ENCODE data around the gene DUT. TPM values are rescaled to one million over a fixed set of nuclear protein-coding genes. Genes with fewer than 3 reads are reported as not detected.
A peak's percentile ranks its signal among the peaks of the same experiment; 100 is the strongest.

The DUT gene
- total and polyA plus RNA-seq, 10 donors = 72.6 to 145 (median 85.9) TPM

DNA sequence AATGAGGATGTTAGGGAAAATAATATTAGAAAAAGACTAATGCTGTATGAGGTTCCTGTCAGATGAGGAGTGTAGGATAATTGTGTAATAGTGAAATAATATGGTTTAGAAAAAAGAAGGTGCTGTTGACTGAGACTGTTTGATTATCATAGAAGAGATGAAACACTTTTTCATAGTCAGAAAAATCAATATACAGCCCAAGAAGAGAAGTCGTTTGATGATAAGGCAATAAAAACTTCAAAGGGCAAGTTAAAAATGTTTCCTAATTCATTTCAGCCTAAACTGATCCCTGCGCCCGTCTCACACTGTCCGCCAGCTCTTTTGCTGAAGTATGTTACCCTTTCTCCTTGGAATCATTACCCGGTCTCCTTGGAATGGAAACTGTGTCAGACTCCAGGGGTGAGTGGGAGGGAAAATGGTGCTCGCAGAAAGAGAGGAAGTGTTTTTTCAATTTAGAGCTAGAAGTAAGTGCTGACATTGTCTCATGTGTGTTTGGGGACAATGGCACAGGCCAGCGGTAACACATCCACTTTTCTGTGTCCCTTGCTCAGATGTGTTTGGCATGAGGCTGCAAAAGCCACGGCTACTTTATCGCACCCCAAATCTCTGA lies 23.6 kb downstream of the DUT start:
- H3K4me1 ChIP-seq = peaks cover 0 to 20% (median 14%) of the 10 kb centered on the region in 6 donors
- H3K27ac ChIP-seq = no peak overlapping the region
- 63 to 83% (median 76%) methylated on average over 9 of the region's 9 CpGs for whole genome bisulfite sequencing, 5 donors
- no peak overlapping the region for H3K4me3 ChIP-seq
- no peak for DNase-seq
- no peaks in the 10 kb centered on the region for H3K9me3 ChIP-seq
- no peaks in the 10 kb centered on the region for H3K27me3 ChIP-seq (replicated peaks in 1 of 7)
- H3K36me3 ChIP-seq = no peaks in the 10 kb centered on the region
- intact Hi-C loops (cut with DNase I; ENCODE audit: low total_unique reads) = loop anchor here (5.0 to 10.0 kb wide), 2 partner anchors 448 to 1160 kb away; no protein-coding TSS in a partner anchor
- TF ChIP-seq, protein P1, sequence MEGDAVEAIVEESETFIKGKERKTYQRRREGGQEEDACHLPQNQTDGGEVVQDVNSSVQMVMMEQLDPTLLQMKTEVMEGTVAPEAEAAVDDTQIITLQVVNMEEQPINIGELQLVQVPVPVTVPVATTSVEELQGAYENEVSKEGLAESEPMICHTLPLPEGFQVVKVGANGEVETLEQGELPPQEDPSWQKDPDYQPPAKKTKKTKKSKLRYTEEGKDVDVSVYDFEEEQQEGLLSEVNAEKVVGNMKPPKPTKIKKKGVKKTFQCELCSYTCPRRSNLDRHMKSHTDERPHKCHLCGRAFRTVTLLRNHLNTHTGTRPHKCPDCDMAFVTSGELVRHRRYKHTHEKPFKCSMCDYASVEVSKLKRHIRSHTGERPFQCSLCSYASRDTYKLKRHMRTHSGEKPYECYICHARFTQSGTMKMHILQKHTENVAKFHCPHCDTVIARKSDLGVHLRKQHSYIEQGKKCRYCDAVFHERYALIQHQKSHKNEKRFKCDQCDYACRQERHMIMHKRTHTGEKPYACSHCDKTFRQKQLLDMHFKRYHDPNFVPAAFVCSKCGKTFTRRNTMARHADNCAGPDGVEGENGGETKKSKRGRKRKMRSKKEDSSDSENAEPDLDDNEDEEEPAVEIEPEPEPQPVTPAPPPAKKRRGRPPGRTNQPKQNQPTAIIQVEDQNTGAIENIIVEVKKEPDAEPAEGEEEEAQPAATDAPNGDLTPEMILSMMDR (IDR thresholded peaks at IDR 0.05 in 8 of 11, conservative IDR thresholded peaks at IDR 0.05 in 3 of 11) = no peak
- TF ChIP-seq POLR2AphosphoS5 (IDR thresholded peaks at IDR 0.05) = no peak
- no peak for TF ChIP-seq POLR2A (IDR thresholded peaks at IDR 0.05)

DNA sequence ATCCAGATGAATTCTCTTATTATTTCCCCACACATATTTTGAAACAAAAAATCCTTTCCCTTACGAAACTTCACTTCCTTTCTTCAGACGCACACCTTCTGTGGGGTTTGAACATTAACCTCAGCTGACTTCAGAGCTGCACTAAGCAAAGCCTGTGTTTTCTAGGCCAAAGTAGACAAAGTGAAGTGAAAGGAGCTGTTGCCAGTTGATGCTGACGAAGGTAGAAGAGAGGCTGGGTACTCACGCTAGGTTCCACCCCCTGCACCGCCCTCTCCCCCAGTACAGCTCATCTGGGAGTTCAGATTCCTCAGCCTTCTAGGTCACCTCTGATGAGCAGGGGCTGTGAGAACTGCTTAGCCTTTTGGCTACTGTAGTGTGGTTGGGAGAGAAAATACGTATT lies 24.1 kb downstream of the DUT start:
- no peak overlapping the region for H3K4me3 ChIP-seq
- H3K9me3 ChIP-seq = no peaks in the 10 kb centered on the region
- DNase-seq = no peak
- H3K27me3 ChIP-seq (replicated peaks in 1 of 7) = no peaks in the 10 kb centered on the region
- TF ChIP-seq POLR2AphosphoS5 (IDR thresholded peaks at IDR 0.05) = no peak
- TF ChIP-seq, protein P1 (IDR thresholded peaks at IDR 0.05 in 8 of 11, conservative IDR thresholded peaks at IDR 0.05 in 3 of 11) = no peak
- TF ChIP-seq POLR2A (IDR thresholded peaks at IDR 0.05) = no peak
- H3K36me3 ChIP-seq = no peaks in the 10 kb centered on the region
- peaks cover 0 to 20% (median 14%) of the 10 kb centered on the region in 6 donors for H3K4me1 ChIP-seq
- H3K27ac ChIP-seq = no peak overlapping the region
- intact Hi-C loops (cut with DNase I; ENCODE audit: low total_unique reads) = loop anchor here (5.0 to 10.0 kb wide), 2 partner anchors 447 to 1161 kb away; no protein-coding TSS in a partner anchor
- WGBS, 5 donors = 56 to 75% (median 61%) methylated on average over 5 to 6 of the region's 6 CpGs

DNA sequence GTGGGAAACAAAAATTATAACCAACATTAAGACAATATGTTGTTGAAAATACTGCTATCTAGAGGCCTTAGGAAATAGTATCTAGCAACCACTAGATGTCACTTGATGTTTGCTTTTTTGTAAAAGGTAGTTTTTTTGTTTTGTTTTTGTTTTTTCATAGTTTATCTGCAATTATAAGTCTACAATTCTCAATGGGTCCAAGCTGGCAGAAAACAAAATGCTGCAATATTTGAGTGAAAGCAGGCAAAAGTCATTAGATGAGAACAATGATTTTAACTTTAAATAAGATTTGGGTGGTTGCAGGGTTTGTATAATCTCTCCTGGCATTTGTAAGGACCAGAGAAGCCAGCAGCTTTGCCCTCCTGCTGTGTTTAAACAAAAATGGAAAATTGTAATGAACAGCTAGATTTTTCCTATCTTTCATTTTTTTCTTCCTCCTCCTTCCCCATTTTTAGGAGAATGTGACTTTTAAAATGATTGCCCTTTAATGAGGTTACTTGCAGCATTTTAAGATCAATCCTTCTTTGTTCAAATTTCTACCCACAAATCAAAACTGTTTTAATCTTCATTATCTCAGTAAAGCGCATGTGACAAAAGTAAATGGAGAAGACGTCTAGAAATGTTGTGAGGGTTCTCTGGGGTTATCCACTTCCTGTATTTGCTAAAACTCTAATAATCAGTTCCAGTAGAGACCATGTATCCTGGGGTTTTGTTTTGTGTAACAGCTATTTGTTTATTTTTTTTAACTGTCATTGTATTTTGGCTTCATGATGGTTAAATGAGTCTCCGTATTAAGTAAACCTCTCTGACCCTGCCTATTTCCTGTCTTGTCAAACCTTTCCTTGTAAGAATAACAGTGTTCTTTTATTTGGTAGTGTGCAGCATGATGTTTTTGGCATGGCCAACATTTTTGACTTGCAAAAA lies 27.3 kb downstream of the DUT start:
- DNase-seq = no peak
- Histone ChIP-seq H3K4me1 (peaks cover 0 to 15% (median 9%) of the 10 kb centered on the region in 6 donors), H3K36me3 (no peaks in the 10 kb centered on the region), H3K27ac (no peak overlapping the region), H3K4me3 (no peak overlapping the region), H3K9me3 (no peaks in the 10 kb centered on the region), H3K27me3 (replicated peaks in 1 of 7) (no peaks in the 10 kb centered on the region)
- intact Hi-C loops (cut with DNase I; ENCODE audit: low total_unique reads) = loop anchor here (5.0 to 10.0 kb wide), 2 partner anchors 444 to 1164 kb away; no protein-coding TSS in a partner anchor
- TF ChIP-seq POLR2A (IDR thresholded peaks at IDR 0.05) = no peak
- TF ChIP-seq POLR2AphosphoS5 (IDR thresholded peaks at IDR 0.05) = no peak
- TF ChIP-seq, protein P1 (IDR thresholded peaks at IDR 0.05 in 8 of 11, conservative IDR thresholded peaks at IDR 0.05 in 3 of 11) = peak in 10 of 11 experiments; percentile 8 to 60 (median 44)
- 12 to 28% (median 15%) methylated on average over 3 of the region's 3 CpGs for WGBS, 5 donors

DNA sequence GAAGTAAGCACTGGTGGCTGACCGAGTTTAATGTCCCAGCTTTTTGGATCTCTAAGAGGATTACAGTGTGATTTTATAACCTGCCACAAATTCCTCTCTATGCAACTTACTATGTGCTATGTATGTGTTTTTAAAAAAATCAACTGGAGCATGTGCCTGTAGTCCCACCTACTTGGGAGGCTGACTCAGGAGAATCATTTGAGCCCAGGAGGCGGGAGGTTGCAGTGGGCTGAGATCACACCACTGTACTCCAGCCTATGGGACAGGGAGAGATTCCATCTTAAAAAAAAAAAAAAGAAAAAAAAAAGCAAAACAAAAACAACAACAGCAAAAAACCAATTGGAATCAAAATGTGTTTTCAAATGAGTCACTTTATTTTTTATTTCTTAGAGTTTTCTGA lies 29.6 kb downstream of the DUT start:
- TF ChIP-seq POLR2AphosphoS5 (IDR thresholded peaks at IDR 0.05) (no peak), POLR2A (IDR thresholded peaks at IDR 0.05) (no peak)
- TF ChIP-seq, protein P1 (IDR thresholded peaks at IDR 0.05 in 8 of 11, conservative IDR thresholded peaks at IDR 0.05 in 3 of 11) = no peak
- 78 to 91% (median 87%) methylated on average over 2 of the region's 2 CpGs for WGBS, 5 donors
- DNase-seq = no peak
- peaks cover 0 to 11% (median 9%) of the 10 kb centered on the region in 6 donors for H3K4me1 ChIP-seq
- no peaks in the 10 kb centered on the region for H3K9me3 ChIP-seq
- no peak overlapping the region for H3K27ac ChIP-seq
- no peaks in the 10 kb centered on the region for H3K27me3 ChIP-seq (replicated peaks in 1 of 7)
- intact Hi-C loops (cut with DNase I; ENCODE audit: low total_unique reads) = no loop called here
- H3K36me3 ChIP-seq = no peaks in the 10 kb centered on the region
- no peak overlapping the region for H3K4me3 ChIP-seq

Data from spleen (tissue), 11 donors.